ENCODE measurements around the gene AKR7A2. TPM values are rescaled to one million over a fixed set of nuclear protein-coding genes. Genes with fewer than 3 reads are reported as not detected.
A peak's percentile ranks its signal among the peaks of the same experiment; 100 is the strongest.

The AKR7A2 gene
- 43.2 TPM for polyA plus RNA-seq (2013, experiment 1 of 2)
- polyA plus RNA-seq (2013, experiment 2 of 2): 43.8 TPM

DNA sequence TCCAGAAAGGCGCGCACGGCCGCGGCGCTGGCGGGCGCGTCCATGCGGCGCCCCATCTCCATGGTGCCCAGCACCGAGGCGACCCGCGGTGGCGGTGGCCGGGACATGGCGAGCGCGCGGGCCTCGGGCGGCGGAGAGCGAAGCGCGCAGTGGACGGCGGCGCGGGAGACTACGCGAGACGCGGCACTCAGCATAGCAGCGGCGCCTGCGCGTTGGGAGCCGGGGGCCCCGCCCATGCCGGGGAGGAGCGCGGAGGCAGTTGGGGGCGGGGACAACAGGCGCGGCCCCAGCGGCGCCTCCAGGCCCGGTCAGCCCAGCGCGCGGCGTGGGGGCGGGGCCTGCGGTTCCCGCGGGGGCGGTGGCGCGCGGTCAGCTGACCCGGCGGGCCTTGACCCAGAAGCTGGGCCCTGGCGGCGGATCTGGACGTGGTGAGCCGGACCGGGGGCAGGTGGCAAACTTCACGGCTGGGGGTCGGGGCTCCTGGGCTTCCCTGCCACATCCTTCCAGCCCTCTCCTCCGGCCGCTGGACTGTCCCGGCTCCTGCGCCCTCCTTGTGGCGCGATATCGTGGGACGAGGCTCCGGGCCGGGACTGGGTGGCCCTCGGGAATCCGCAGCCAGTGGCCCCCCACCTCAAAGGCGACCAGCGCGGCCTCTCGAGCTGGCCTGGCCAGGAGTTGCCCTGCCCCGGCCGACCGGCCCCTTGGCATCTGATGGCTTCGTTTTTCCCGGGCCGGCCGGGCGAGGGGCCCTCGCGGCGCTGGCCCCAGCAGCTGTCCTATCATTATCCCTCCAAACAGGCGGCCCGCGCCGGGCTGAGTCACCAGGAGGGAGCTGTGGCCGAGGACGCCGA lies at the start of gene AKR7A2, which contains the start of gene SLC66A1:
TSS of gene AKR7A2 (minus strand) at position 214 of the 851 bp plus-strand sequence. CDS start at position 194, 20 bp downstream.
TSS of gene SLC66A1 (plus strand) at position 396 of the 851 bp plus-strand sequence. CDS start 5,352 bp downstream, outside the sequence.
- DNase-seq (ENCODE audit: low spot score): peak; percentile 93
- Histone ChIP-seq H4K91ac (ENCODE audit: low read depth, low read length, poor library complexity) (no peak within 1 kb of the TSS), H3K79me1 (ENCODE audit: low read depth, low read length) (peaks cover 13% of the 10 kb centered on the region), H2AK5ac (ENCODE audit: low read depth, low read length) (peak within 1 kb of the TSS; percentile 15), H3K14ac (ENCODE audit: low read length) (peak within 1 kb of the TSS; percentile 94), H3K4ac (ENCODE audit: low read length) (no peak within 1 kb of the TSS), H3K4me1 (ENCODE audit: control insufficient read depth in 2 of 2, insufficient read depth in 1 of 2, low read depth in 1 of 2, low read length in 2 of 2) (peaks cover 6 to 12% of the 10 kb centered on the region in 2 donors), H2BK120ac (ENCODE audit: low read depth, low read length) (no peak within 1 kb of the TSS), H2AFZ (ENCODE audit: low read length) (peak within 1 kb of the TSS; percentile 99), H3K4me3 (ENCODE audit: low read length in 2 of 2) (peak within 1 kb of the TSS; percentile 91 to 98), H3K18ac (ENCODE audit: low read length) (peak within 1 kb of the TSS; percentile 96), H2BK15ac (ENCODE audit: low read length) (no peak within 1 kb of the TSS), H2BK12ac (ENCODE audit: low read length) (no peak within 1 kb of the TSS), H3K36me3 (replicated peaks in 1 of 2; ENCODE audit: control insufficient read depth in 2 of 2, insufficient read depth in 2 of 2, low read length in 2 of 2) (peaks cover 20 to 53% of the 10 kb centered on the region in 2 donors), H3K27ac (replicated peaks; ENCODE audit: low read length) (peak within 1 kb of the TSS; percentile 23), H3K9me3 (replicated peaks in 1 of 2; ENCODE audit: control insufficient read depth in 2 of 2, insufficient read depth in 1 of 2, low read depth in 1 of 2, low read length in 2 of 2) (no peaks in the 10 kb centered on the region), H3K23ac (ENCODE audit: low read depth, low read length, poor library complexity) (peak within 1 kb of the TSS; percentile 99), H3K4me2 (ENCODE audit: insufficient read depth, low read length, poor library complexity, severe bottlenecking) (peak within 1 kb of the TSS; percentile 95), H3K9ac (ENCODE audit: low read depth, low read length, poor library complexity) (peak within 1 kb of the TSS; percentile 100), H2BK5ac (ENCODE audit: low read length) (peak within 1 kb of the TSS; percentile 63), H4K8ac (ENCODE audit: low read depth, low read length) (peak within 1 kb of the TSS; percentile 48), H3K27me3 (ENCODE audit: control insufficient read depth in 3 of 3, insufficient read depth in 3 of 3, low read depth in 1 of 3, low read length in 3 of 3) (peaks cover 0 to 2% (median 0%) of the 10 kb centered on the region in 3 experiments)
- no CpG with 5 or more reads among the region's 105 CpGs for WGBS, 2 donors (ENCODE audit: extremely low coverage in 2 of 2, insufficient read length in 2 of 2, insufficient replicate concordance in 1 of 2)

DNA sequence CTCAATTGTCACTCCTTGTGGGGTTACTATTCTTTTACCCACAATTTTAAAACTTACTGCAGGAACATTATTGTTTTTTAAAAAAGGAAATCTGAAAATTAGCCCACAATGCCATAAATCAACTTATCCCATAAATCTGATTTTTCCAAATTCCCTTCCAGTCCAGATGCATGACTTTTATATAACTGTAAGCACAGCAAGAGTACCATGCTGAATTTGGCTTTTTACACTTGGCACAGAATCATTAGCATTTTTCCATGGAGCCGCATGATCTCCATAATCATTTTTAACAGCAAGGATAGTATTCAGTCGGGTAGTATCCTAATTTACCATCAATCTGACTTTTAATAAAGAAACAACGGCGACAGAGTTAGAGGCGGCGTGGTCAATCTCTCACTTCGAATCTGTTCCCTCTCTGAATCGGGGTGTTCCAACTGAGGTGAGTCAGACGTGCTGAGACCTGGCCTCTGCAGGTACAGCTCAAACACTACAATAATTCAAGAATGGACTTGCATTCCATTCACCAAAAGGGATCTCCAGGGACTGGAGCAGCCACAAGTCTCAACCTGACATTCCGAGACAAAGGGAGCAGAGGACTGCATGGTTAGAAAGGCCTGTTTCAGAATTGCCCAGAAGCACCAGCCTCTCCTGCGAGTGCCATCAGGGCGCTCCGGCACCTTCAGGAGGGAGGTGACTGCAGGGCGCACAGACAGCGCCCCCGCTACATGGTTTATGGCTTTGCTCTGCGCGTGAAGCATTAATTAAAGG lies 49.1 kb upstream of the AKR7A2 start:
- no peaks in the 10 kb centered on the region for H3K27me3 ChIP-seq (ENCODE audit: control insufficient read depth in 3 of 3, insufficient read depth in 3 of 3, low read depth in 1 of 3, low read length in 3 of 3)
- H4K8ac ChIP-seq (ENCODE audit: low read depth, low read length): no peak overlapping the region
- WGBS, 2 donors (ENCODE audit: extremely low coverage in 2 of 2, insufficient read length in 2 of 2, insufficient replicate concordance in 1 of 2): no CpG with 5 or more reads among the region's 18 CpGs
- no peak overlapping the region for H2BK12ac ChIP-seq (ENCODE audit: low read length)
- peak overlapping the region; percentile 46 for H3K9ac ChIP-seq (ENCODE audit: low read depth, low read length, poor library complexity)
- H3K4ac ChIP-seq (ENCODE audit: low read length): no peak overlapping the region
- peaks cover 8 to 31% of the 10 kb centered on the region in 2 donors for H3K36me3 ChIP-seq (replicated peaks in 1 of 2; ENCODE audit: control insufficient read depth in 2 of 2, insufficient read depth in 2 of 2, low read length in 2 of 2)
- H3K14ac ChIP-seq (ENCODE audit: low read length): no peak overlapping the region
- no peak for DNase-seq (ENCODE audit: low spot score)
- no peak overlapping the region for H3K18ac ChIP-seq (ENCODE audit: low read length)
- H3K4me3 ChIP-seq (ENCODE audit: low read length in 2 of 2): no peak overlapping the region
- H2BK5ac ChIP-seq (ENCODE audit: low read length): no peak overlapping the region
- no peaks in the 10 kb centered on the region for H3K9me3 ChIP-seq (replicated peaks in 1 of 2; ENCODE audit: control insufficient read depth in 2 of 2, insufficient read depth in 1 of 2, low read depth in 1 of 2, low read length in 2 of 2)
- no peak overlapping the region for H3K4me2 ChIP-seq (ENCODE audit: insufficient read depth, low read length, poor library complexity, severe bottlenecking)
- no peak overlapping the region for H2AFZ ChIP-seq (ENCODE audit: low read length)
- H2BK15ac ChIP-seq (ENCODE audit: low read length): no peak overlapping the region
- H3K23ac ChIP-seq (ENCODE audit: low read depth, low read length, poor library complexity): no peak overlapping the region
- peaks cover 0 to 4% of the 10 kb centered on the region in 2 donors for H3K4me1 ChIP-seq (ENCODE audit: control insufficient read depth in 2 of 2, insufficient read depth in 1 of 2, low read depth in 1 of 2, low read length in 2 of 2)
- no peak overlapping the region for H2BK120ac ChIP-seq (ENCODE audit: low read depth, low read length)
- H2AK5ac ChIP-seq (ENCODE audit: low read depth, low read length): no peak overlapping the region
- H4K91ac ChIP-seq (ENCODE audit: low read depth, low read length, poor library complexity): no peak overlapping the region
- H3K79me1 ChIP-seq (ENCODE audit: low read depth, low read length): peaks cover 6% of the 10 kb centered on the region
- no peak overlapping the region for H3K27ac ChIP-seq (replicated peaks; ENCODE audit: low read length)

DNA sequence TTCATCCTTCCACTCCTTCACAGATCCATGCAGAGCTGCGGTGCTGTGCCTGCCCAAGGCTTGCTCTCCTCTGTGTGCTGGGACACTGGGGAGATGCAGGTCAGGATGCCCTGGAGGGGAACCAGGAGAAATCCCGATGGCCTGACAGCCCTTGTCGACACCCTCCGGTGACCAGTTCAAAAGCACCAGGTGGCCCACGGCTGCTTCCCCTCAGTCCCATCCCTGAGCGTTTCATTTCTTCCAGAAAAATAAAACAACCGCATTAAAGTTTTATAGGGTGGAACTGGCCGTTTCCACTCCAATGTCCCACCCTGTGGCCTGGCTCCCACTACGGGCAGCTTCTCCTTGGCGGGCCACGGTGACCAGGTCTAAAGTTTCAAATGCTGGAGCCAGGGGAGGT lies 48.5 kb upstream of the AKR7A2 start:
- no peak overlapping the region for H2BK5ac ChIP-seq (ENCODE audit: low read length)

More for the DNA sequence above, 48.5 kb upstream of the AKR7A2 start:
- no peak overlapping the region for H3K18ac ChIP-seq (ENCODE audit: low read length)
- no peak overlapping the region for H4K91ac ChIP-seq (ENCODE audit: low read depth, low read length, poor library complexity)
- peaks cover 6% of the 10 kb centered on the region for H3K79me1 ChIP-seq (ENCODE audit: low read depth, low read length)
- H3K14ac ChIP-seq (ENCODE audit: low read length): no peak overlapping the region
- no peak overlapping the region for H3K27ac ChIP-seq (replicated peaks; ENCODE audit: low read length)
- H3K4ac ChIP-seq (ENCODE audit: low read length): no peak overlapping the region
- no peak overlapping the region for H4K8ac ChIP-seq (ENCODE audit: low read depth, low read length)
- H2BK120ac ChIP-seq (ENCODE audit: low read depth, low read length): no peak overlapping the region
- H2AK5ac ChIP-seq (ENCODE audit: low read depth, low read length): no peak overlapping the region
- H2BK15ac ChIP-seq (ENCODE audit: low read length): no peak overlapping the region
- H3K4me2 ChIP-seq (ENCODE audit: insufficient read depth, low read length, poor library complexity, severe bottlenecking): no peak overlapping the region
- H2AFZ ChIP-seq (ENCODE audit: low read length): no peak overlapping the region
- H3K9me3 ChIP-seq (replicated peaks in 1 of 2; ENCODE audit: control insufficient read depth in 2 of 2, insufficient read depth in 1 of 2, low read depth in 1 of 2, low read length in 2 of 2): no peaks in the 10 kb centered on the region
- H3K27me3 ChIP-seq (ENCODE audit: control insufficient read depth in 3 of 3, insufficient read depth in 3 of 3, low read depth in 1 of 3, low read length in 3 of 3): no peaks in the 10 kb centered on the region
- H3K4me3 ChIP-seq (ENCODE audit: low read length in 2 of 2): no peak overlapping the region
- H3K23ac ChIP-seq (ENCODE audit: low read depth, low read length, poor library complexity): no peak overlapping the region
- no peak overlapping the region for H3K9ac ChIP-seq (ENCODE audit: low read depth, low read length, poor library complexity)
- no peak for DNase-seq (ENCODE audit: low spot score)
- peaks cover 14 to 37% of the 10 kb centered on the region in 2 donors for H3K36me3 ChIP-seq (replicated peaks in 1 of 2; ENCODE audit: control insufficient read depth in 2 of 2, insufficient read depth in 2 of 2, low read length in 2 of 2)
- H2BK12ac ChIP-seq (ENCODE audit: low read length): no peak overlapping the region
- peaks cover 0 to 3% of the 10 kb centered on the region in 2 donors for H3K4me1 ChIP-seq (ENCODE audit: control insufficient read depth in 2 of 2, insufficient read depth in 1 of 2, low read depth in 1 of 2, low read length in 2 of 2)
- no CpG with 5 or more reads among the region's 11 CpGs for WGBS, 2 donors (ENCODE audit: extremely low coverage in 2 of 2, insufficient read length in 2 of 2, insufficient replicate concordance in 1 of 2)
